ENCODE results near the gene FADS6.

- TF ChIP-seq CTCF (optimal IDR thresholded peaks at IDR 0.05 in 1 of 3, IDR thresholded peaks at IDR 0.05 in 1 of 3, conservative IDR thresholded peaks at IDR 0.05 in 1 of 3; ENCODE audit: extremely low read depth in 1 of 3, insufficient read depth in 2 of 3, low read length in 3 of 3) (no peak), EZH2 (IDR thresholded peaks at IDR 0.05; ENCODE audit: low read length) (no peak)
Measured at GRCh38 chr17:74873874-74874614, 19.4 kb downstream of the FADS6 start.

Measured in keratinocyte (primary cell).